ENCODE results near the gene CRABP1.

DNA sequence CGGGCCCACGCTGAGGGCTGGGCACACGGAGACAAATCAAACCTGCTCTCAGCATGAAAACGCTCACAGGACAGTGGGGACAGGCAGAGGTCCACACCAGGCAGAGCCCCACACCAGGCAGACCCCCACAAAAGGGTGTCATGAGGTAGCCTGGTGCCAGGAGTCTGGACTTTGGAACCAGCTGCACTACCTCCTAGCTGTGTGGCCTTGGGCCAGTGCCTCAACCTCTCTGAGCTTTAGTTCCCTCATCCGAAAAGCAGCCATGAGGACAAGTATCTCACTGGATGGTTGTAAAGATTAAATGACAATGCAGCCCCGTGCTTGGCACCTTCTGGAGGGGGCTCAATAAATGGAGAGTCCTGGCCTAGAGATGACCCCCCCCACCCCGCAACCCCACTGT, 16.5 kb upstream of the CRABP1 start:
- TF ChIP-seq POLR2A (IDR thresholded peaks at IDR 0.05), result no peak
- TF ChIP-seq, protein P1, sequence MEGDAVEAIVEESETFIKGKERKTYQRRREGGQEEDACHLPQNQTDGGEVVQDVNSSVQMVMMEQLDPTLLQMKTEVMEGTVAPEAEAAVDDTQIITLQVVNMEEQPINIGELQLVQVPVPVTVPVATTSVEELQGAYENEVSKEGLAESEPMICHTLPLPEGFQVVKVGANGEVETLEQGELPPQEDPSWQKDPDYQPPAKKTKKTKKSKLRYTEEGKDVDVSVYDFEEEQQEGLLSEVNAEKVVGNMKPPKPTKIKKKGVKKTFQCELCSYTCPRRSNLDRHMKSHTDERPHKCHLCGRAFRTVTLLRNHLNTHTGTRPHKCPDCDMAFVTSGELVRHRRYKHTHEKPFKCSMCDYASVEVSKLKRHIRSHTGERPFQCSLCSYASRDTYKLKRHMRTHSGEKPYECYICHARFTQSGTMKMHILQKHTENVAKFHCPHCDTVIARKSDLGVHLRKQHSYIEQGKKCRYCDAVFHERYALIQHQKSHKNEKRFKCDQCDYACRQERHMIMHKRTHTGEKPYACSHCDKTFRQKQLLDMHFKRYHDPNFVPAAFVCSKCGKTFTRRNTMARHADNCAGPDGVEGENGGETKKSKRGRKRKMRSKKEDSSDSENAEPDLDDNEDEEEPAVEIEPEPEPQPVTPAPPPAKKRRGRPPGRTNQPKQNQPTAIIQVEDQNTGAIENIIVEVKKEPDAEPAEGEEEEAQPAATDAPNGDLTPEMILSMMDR (IDR thresholded peaks at IDR 0.05), result no peak

Measured in thyroid gland (tissue), 4 donors.